Parathyroid adenoma (tissue), 2 donors: ENCODE results near the gene PCMTD2.

Source experiments
- H2AFZ ChIP-seq: fragments of 300-600 bp; sonication (generic); one replicate; pipeline ENCODE4 v1.7.0; 2017; ENCODE audit warnings: antibody characterized with exemption, mild to moderate bottlenecking
- H3K27ac ChIP-seq: fragments of 300-600 bp; sonication (generic); one replicate; pipeline ENCODE4 v1.7.0; 2017
- H3K27me3 ChIP-seq: fragments of 300-600 bp; sonication (generic); one replicate; pipeline ENCODE4 v1.7.0; 2017; ENCODE audit warnings: low read length; ENCODE audit not compliant: control insufficient read depth, insufficient read depth
- H3K36me3 ChIP-seq: fragments of 300-600 bp; sonication (generic); one replicate; pipeline ENCODE4 v1.7.0; 2017; ENCODE audit warnings: low read length; ENCODE audit not compliant: control insufficient read depth, insufficient read depth
- H3K4me1 ChIP-seq: fragments of 300-600 bp; sonication (generic); one replicate; pipeline ENCODE4 v1.7.0; 2017; ENCODE audit warnings: control low read depth
- H3K4me2 ChIP-seq: fragments of 300-600 bp; sonication (generic); one replicate; pipeline ENCODE4 v1.7.0; 2017; ENCODE audit warnings: low read length
- H3K4me3 ChIP-seq: fragments of 300-600 bp; sonication (generic); one replicate; pipeline ENCODE4 v1.7.0; 2017; ENCODE audit warnings: low read depth, low read length
- H3K79me2 ChIP-seq: fragments of 300-600 bp; sonication (generic); one replicate; pipeline ENCODE4 v1.7.0; 2017; ENCODE audit warnings: control low read depth
- H3K9ac ChIP-seq: fragments of 300-600 bp; sonication (generic); one replicate; pipeline ENCODE4 v1.7.0; 2017; ENCODE audit warnings: mild to moderate bottlenecking
- H3K9me3 ChIP-seq: fragments of 300-600 bp; sonication (generic); one replicate; pipeline ENCODE4 v1.7.0; 2017; ENCODE audit warnings: low read length; ENCODE audit not compliant: control insufficient read depth
- CTCF ChIP-seq: fragments of 300-600 bp; sonication (generic); IDR thresholded peaks from one replicate; pipeline ENCODE4 v1.7.0; 2017; ENCODE audit warnings: antibody characterized with exemption, mild to moderate bottlenecking
- donor health status: primary hyperparathyroidism.

The PCMTD2 gene

DNA sequence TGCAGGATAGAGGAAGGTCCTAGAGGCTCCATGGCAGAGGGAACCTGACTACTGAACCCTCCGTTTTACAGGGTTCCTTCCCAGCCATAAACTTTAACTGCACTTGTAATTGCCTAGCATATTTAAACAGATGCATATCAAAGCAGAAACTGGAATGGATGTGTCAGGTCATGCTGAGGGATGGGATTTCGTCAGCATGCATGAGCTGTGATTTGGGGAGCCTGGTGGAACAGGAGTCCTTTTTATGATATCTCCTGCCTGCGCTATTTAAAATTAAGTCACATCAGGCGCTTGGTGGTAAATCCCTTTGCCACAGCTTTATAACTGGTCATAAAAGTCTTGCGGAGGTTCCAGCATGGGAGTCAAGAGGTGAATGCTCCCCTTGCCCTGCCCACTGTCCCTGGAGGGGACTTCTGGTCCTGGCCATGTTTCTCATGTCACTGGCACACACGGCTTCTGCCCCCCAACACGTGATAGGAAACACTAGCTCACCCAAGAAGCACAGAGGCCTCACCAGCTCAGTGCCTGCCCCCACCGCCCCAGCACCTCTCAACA lies 26.0 kb upstream of the PCMTD2 start:
- peaks cover 12% of the 10 kb centered on the region for H3K4me1 ChIP-seq
- no peak overlapping the region for H3K9ac ChIP-seq
- H3K9me3 ChIP-seq: no peaks in the 10 kb centered on the region
- H3K27ac ChIP-seq: no peak overlapping the region
- H3K36me3 ChIP-seq: no peaks in the 10 kb centered on the region
- no peaks in the 10 kb centered on the region for H3K79me2 ChIP-seq
- no peak overlapping the region for H3K4me2 ChIP-seq
- H3K27me3 ChIP-seq: no peaks in the 10 kb centered on the region
- no peak overlapping the region for H2AFZ ChIP-seq
- no peak for TF ChIP-seq CTCF
- no peak overlapping the region for H3K4me3 ChIP-seq

DNA sequence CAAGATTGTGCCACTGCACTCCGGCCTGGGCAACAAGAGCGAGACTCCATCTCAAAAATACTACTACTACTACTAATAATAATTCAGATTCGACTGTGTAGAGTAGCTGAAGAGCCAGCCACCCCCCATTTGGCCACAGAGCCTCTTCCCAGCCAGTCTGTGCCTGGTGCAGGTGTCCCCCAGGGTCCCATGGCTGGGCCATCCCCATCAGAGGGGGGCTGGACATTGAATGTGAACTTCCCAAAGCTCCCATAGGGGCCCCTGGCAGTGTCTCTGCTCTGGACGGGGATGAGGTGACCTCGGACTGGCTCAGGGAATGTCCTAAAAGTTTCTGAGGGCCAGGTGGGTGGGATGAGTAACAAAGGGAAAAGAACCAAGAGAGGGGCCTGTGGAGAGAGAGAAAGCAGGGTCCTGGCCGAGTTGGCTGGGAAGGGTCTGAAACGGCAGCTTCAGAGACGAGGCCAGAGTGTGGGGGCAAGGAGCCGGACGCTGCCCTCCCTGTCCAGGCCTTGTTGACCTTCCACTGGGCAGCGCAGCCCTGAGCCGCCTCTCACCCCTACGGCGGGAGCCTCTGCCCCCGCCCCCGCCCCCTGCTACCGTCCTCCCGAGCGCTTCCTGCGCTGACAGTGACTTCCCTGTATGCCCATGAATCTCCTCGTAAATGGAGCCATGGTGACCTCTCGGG lies 24.9 kb upstream of the PCMTD2 start:
- Histone ChIP-seq H3K4me3 (no peak overlapping the region), H3K27me3 (no peaks in the 10 kb centered on the region), H3K4me2 (no peak overlapping the region), H2AFZ (no peak overlapping the region), H3K27ac (no peak overlapping the region), H3K9me3 (no peaks in the 10 kb centered on the region), H3K36me3 (no peaks in the 10 kb centered on the region), H3K79me2 (no peaks in the 10 kb centered on the region), H3K9ac (no peak overlapping the region), H3K4me1 (peaks cover 12% of the 10 kb centered on the region)
- no peak for TF ChIP-seq CTCF

DNA sequence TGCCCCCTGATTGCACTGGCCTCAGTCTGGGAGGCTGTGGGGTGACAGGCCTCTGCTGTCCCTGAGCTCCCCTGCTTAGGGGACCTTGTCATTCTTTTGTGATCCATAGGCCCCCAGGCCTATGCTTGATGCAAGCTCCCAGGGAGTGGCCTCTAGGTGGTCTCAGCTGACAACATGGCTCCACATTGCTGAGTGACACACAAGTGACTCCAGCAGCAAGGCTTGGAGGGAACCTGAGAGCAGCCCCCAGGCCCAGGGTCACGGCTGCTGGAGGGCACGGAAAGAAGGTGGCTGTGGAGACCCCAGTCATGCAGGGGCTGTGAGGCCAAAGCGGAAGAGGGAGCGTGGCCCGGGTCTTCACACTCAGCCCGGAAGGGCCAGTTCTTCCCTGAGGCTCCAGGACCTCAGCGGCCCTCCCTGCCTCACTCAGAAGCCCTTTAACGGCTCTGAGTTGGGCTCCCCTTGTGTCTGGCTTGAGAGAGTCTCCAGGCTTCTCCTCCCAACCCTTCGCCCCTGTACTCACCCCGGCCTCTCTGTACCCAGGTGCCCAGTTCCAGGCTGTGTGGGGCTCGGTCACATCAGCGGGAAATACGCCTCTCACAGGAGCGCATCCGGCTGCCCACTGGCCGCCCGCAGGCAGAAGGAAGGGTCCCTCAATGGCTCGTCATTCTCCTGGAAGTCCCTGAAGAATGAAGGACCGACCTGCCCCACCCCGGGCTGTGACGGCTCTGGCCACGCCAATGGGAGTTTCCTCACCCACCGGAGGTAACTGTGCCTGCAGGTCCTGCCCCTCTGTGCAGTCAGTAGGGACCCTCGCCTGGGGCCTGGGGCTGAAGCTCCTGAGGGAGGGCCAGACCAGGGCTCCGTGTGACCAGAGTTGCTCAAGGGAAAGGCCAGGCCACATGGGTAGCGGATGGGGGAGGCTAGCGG lies 23.7 kb upstream of the PCMTD2 start:
- Histone ChIP-seq H3K9me3 (no peaks in the 10 kb centered on the region), H3K27ac (no peak overlapping the region), H3K4me2 (no peak overlapping the region), H3K9ac (no peak overlapping the region), H3K4me1 (peaks cover 12% of the 10 kb centered on the region), H3K36me3 (no peaks in the 10 kb centered on the region), H3K79me2 (no peaks in the 10 kb centered on the region), H3K4me3 (no peak overlapping the region), H3K27me3 (no peaks in the 10 kb centered on the region), H2AFZ (no peak overlapping the region)
- TF ChIP-seq CTCF: no peak

GRCh38 chr20:64232794-64233193 lies 22.8 kb upstream of the PCMTD2 start:
- Histone ChIP-seq H3K9ac (no peak overlapping the region), H3K79me2 (no peaks in the 10 kb centered on the region), H3K27ac (no peak overlapping the region), H3K9me3 (no peaks in the 10 kb centered on the region), H3K4me2 (no peak overlapping the region), H3K27me3 (no peaks in the 10 kb centered on the region), H3K4me1 (peaks cover 12% of the 10 kb centered on the region), H2AFZ (no peak overlapping the region), H3K4me3 (no peak overlapping the region), H3K36me3 (no peaks in the 10 kb centered on the region)
- no peak for TF ChIP-seq CTCF
